Renal cortex interstitium (tissue), 11 donors: ENCODE measurements around the gene ALOXE3. TPM values are rescaled to one million over a fixed set of nuclear protein-coding genes. Genes with fewer than 3 reads are reported as not detected.

Experiments used
- DNase-seq, 11 donors: peaks; one replicate each; pipeline ENCODE4 v3.0.0-alpha.2; 2013; ENCODE audit warnings: low read depth in 9 of 11, low spot score in 4 of 11; ENCODE audit errors: extremely low read depth in 1 of 11
- polyA plus RNA-seq, 3 donors: library from polyadenylated mRNA; unstranded; fragments of 120-200 nt; gene quantifications; one replicate each; pipeline ENCODE4 v1.2.1, GENCODE V29; 2013; ENCODE audit not compliant: insufficient read length in 3 of 3

Gene ALOXE3
- polyA plus RNA-seq, 3 donors, result 0.08 TPM; not detected in 2

- DNase-seq, result no peak
Measured at GRCh38 chr17:8155231-8155995, 37.1 kb upstream of the ALOXE3 start.

- no peak for DNase-seq
Measured at GRCh38 chr17:8154608-8155155, 36.4 kb upstream of the ALOXE3 start.

- DNase-seq, result peak; percentile 91 to 98 (median 96)
Measured at GRCh38 chr17:8153957-8154607, 35.8 kb upstream of the ALOXE3 start.

- peak in 3 of 11 donors; percentile 56 to 90 (median 78) for DNase-seq
Measured at GRCh38 chr17:8153525-8153956, 35.2 kb upstream of the ALOXE3 start.

GRCh38 chr17:8153031-8153451 is 34.7 kb upstream of the ALOXE3 start:
- DNase-seq, result no peak

- DNase-seq, result peak in 7 of 11 donors; percentile 80 to 92 (median 87)
Measured at GRCh38 chr17:8152112-8152775, 33.9 kb upstream of the ALOXE3 start, which contains the start of gene PER1. PER1 (minus strand) TSS chr17:8152404; CDS start chr17:8150706, 1,698 bp downstream.

- DNase-seq, result peak in 1 of 11 donors; percentile 42
Measured at GRCh38 chr17:8151641-8152111, 33.4 kb upstream of the ALOXE3 start.

GRCh38 chr17:8151120-8151640 is 32.9 kb upstream of the ALOXE3 start:
- peak in 8 of 11 donors; percentile 82 to 93 (median 90) for DNase-seq

GRCh38 chr17:8150194-8151119 is 32.1 kb upstream of the ALOXE3 start:
- DNase-seq, result no peak

GRCh38 chr17:8149419-8150193 is 31.3 kb upstream of the ALOXE3 start:
- DNase-seq, result no peak

GRCh38 chr17:8148560-8148959 is 30.2 kb upstream of the ALOXE3 start:
- no peak for DNase-seq

- no peak for DNase-seq
Measured at GRCh38 chr17:8147805-8148404, 29.6 kb upstream of the ALOXE3 start.

- no peak for DNase-seq
Measured at GRCh38 chr17:8147141-8147804, 29.0 kb upstream of the ALOXE3 start.

- no peak for DNase-seq
Measured at GRCh38 chr17:8146381-8147140, 28.2 kb upstream of the ALOXE3 start.

GRCh38 chr17:8145811-8146210 is 27.5 kb upstream of the ALOXE3 start:
- no peak for DNase-seq
